ENCODE results near the gene RPS15A. TPM values are rescaled to one million over a fixed set of nuclear protein-coding genes. Genes with fewer than 3 reads are reported as not detected.
"Not testable (repeated sequence)": the region's sequence is repeated elsewhere in the genome, so short reads cannot be mapped to it uniquely, and the experiment has no call there.

RPS15A gene
- total and polyA plus RNA-seq, 2 experiments from 2014 or later = 660 to 1,721 TPM

DNA sequence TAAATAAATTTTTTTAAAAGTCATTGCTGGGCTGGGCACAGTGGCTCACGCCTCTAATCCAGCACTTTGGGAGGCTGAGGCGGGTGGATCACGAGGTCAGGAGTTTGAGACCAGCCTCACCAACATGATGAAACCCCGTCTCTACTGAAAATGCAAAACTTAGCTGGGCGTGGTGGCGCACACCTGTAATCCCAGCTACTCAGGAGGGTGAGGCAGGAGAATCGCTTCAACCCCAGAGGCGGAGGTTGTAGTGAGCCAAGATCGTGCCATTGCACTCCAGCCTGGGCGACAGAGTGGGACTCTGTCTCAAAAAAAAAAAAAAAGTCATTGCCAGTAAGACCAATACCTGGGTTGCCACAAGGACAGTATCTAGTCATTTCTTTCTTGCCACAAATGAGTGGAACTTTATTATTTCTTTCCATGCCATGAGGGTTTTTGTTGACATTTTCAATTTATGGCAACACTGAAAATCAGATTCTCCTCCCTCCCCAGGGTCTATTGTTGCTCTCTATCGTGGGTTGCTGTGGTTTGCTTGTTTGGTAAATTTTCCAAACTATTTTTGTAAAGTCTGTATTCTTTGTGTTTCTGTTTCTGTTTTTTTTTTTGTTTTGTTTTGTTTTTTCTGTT lies 19.7 kb downstream of the RPS15A start:
- H3K9me3 ChIP-seq (ENCODE audit: low read depth); H3K9me2 ChIP-seq (ENCODE audit: insufficient read depth); H3F3A ChIP-seq (ENCODE audit: insufficient read depth); H4K20me1 ChIP-seq (ENCODE audit: insufficient read depth); H3K4me1 ChIP-seq (ENCODE audit: insufficient read depth); H2AFZ ChIP-seq; H3K79me2 ChIP-seq (ENCODE audit: insufficient read depth); H3K9ac ChIP-seq; DNase-seq; H3K4me3 ChIP-seq; H3K36me3 ChIP-seq (ENCODE audit: low read depth); H3K27ac ChIP-seq; H3K27me3 ChIP-seq (replicated peaks; ENCODE audit: insufficient read depth); in situ Hi-C loops (cut with MboI); H3K4me2 ChIP-seq (ENCODE audit: unreplicated experiment): not testable (repeated sequence)
- 84 to 90% methylated on average over 11 of the region's 11 CpGs for WGBS, 2 experiments (ENCODE audit: low coverage in 1 of 2, low lambda C conversion rate in 2 of 2, missing lambda C conversion rate in 2 of 2)

DNA sequence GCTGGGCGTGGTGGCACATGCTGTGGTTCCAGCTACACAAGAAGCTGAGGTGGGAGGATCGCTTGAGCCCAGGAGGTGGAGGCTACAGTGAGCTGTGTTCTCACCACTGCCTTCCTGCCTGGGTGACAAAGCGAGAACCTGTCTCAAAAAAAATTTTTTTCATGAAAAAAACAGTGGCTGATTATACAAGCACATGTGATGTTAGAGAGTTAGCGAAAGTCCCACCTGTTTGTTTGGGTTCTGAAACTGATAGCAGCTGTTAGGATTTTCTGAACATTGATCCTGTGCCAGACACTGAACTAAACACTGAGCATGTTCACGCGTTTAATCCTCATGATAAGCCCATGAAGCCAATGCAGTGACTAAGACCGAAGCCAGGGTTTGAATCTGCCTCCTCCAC lies 22.9 kb downstream of the RPS15A start:
- H3K4me3 ChIP-seq; H3K27ac ChIP-seq; H3K9me3 ChIP-seq (ENCODE audit: low read depth); H3K79me2 ChIP-seq (ENCODE audit: insufficient read depth); H3K27me3 ChIP-seq (replicated peaks; ENCODE audit: insufficient read depth); H3K9ac ChIP-seq; H3F3A ChIP-seq (ENCODE audit: insufficient read depth); H3K4me1 ChIP-seq (ENCODE audit: insufficient read depth); H2AFZ ChIP-seq; H3K4me2 ChIP-seq (ENCODE audit: unreplicated experiment); in situ Hi-C loops (cut with MboI); DNase-seq; H4K20me1 ChIP-seq (ENCODE audit: insufficient read depth); H3K36me3 ChIP-seq (ENCODE audit: low read depth); H3K9me2 ChIP-seq (ENCODE audit: insufficient read depth): not testable (repeated sequence)
- WGBS, 2 experiments (ENCODE audit: low coverage in 1 of 2, low lambda C conversion rate in 2 of 2, missing lambda C conversion rate in 2 of 2) = 96 to 97% methylated on average over 6 to 7 of the region's 7 CpGs

DNA sequence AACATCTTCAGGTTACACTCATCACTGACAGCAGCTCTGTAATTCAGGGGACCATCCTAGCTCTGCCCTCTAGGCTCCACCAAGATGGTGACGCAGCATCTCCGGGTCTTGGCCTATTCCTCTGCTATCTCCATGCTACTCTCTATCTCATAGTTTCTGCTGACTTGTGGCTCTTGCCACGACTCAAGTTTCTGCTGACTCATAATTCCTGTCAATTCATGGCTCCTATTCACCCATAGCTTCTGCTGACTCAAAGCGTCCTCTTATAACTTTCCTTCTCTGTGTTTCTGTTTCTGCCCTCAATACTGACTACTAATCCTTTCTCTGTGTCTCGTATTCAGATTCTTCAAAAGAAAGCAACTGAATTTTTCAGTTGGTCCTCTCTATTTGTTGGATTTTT lies 27.4 kb downstream of the RPS15A start:
- 50 to 51% methylated on average over 3 of the region's 5 CpGs for WGBS, 2 experiments (ENCODE audit: low coverage in 1 of 2, low lambda C conversion rate in 2 of 2, missing lambda C conversion rate in 2 of 2)
- DNase-seq; H3K9me3 ChIP-seq (ENCODE audit: low read depth); H3K9me2 ChIP-seq (ENCODE audit: insufficient read depth); H3K79me2 ChIP-seq (ENCODE audit: insufficient read depth); H4K20me1 ChIP-seq (ENCODE audit: insufficient read depth); H3K4me2 ChIP-seq (ENCODE audit: unreplicated experiment); H3K9ac ChIP-seq; H3K36me3 ChIP-seq (ENCODE audit: low read depth); H3K27me3 ChIP-seq (replicated peaks; ENCODE audit: insufficient read depth); H3F3A ChIP-seq (ENCODE audit: insufficient read depth); H2AFZ ChIP-seq; H3K27ac ChIP-seq; H3K4me3 ChIP-seq; H3K4me1 ChIP-seq (ENCODE audit: insufficient read depth); in situ Hi-C loops (cut with MboI): not testable (repeated sequence)

DNA sequence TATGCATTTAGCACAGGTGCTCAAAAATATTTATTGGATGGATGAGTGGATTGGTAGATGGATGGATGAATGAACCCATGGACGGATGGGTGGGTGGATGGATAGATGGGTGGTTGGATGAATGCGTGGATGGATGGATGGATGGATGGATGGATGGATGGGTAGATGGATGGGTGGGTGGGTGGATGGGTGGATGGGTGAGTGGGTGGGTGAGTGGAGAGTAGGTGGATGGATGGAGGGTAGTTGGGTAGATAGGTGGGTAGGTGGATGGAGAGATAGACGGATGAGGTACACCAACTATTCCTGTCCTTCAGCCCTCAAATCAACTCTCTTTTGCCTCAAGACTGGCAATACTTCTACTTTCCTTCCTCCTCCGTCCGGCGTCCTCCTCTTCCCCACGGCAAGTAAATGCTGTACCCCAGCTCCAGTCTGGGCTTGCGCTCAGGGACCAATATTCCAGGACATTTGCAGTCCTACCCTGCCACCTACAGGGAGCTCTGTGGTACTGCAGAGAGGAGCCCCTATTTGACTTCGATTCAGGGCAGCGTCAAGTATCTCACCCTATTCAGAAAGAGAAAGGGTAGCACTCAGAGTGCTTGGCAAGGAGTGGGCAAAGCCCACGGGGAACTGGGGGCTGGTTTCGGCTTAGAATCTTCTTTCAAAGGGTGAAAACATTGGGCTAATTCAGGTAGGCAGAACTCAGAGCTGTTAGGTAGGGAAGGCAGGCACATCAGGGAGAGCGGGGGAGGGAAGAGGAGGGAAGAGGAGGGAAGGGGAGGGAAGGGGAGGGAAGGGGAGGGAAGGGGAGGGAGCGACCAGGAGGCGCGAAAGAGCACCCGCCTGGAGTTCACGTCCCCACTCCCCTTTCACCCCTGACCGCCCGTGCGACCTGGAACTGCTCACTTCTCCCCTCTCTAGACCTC lies 30.3 kb downstream of the RPS15A start:
- H4K20me1 ChIP-seq (ENCODE audit: insufficient read depth); H3K27ac ChIP-seq; H3K9me2 ChIP-seq (ENCODE audit: insufficient read depth); H3K4me3 ChIP-seq; H3K9ac ChIP-seq; H3K4me2 ChIP-seq (ENCODE audit: unreplicated experiment); H3K27me3 ChIP-seq (replicated peaks; ENCODE audit: insufficient read depth); H2AFZ ChIP-seq; H3K4me1 ChIP-seq (ENCODE audit: insufficient read depth); H3K79me2 ChIP-seq (ENCODE audit: insufficient read depth); H3K36me3 ChIP-seq (ENCODE audit: low read depth); H3K9me3 ChIP-seq (ENCODE audit: low read depth); H3F3A ChIP-seq (ENCODE audit: insufficient read depth); in situ Hi-C loops (cut with MboI): not testable (repeated sequence)
- WGBS, 2 experiments (ENCODE audit: low coverage in 1 of 2, low lambda C conversion rate in 2 of 2, missing lambda C conversion rate in 2 of 2) = 9 to 19% methylated on average over 9 to 21 of the region's 21 CpGs
- DNase-seq = peak; percentile 40

DNA sequence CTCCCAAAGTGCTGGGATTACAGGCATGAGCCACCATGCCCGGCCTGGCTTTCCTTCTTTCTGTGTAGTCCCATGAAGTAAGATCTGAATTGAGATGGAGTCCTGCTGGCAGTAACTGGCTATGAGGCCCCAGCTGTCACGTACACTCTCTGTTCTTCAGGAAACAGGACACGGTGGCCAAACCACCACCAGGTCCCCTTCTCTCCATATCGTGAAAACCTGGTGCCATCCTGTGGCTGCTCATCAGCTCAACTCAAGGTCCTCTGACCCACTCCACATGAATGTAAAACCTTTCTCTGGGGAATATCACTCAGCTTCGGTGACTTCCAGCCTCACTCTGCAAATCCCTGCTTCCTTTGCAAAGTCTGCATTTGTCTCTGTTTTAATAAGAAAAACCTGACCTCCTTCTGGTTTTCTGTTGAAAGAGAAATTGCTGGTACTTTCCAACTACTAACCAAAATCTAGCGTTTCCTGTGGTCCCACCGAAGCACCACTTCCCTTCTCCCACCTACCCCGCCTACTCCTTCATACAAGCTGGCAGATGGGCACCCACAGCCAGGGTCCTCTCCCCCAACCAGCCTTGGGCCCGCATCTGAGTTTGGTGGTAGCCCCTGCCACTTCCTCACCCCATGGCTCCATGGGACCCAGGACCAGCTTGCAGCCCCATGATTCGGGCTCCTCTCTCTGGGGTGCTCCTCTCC lies 32.0 kb downstream of the RPS15A start:
- H4K20me1 ChIP-seq (ENCODE audit: insufficient read depth); H3K9me2 ChIP-seq (ENCODE audit: insufficient read depth); H3K27ac ChIP-seq; DNase-seq; H3K4me1 ChIP-seq (ENCODE audit: insufficient read depth); H3K9ac ChIP-seq; H3K4me3 ChIP-seq; H3K4me2 ChIP-seq (ENCODE audit: unreplicated experiment); H3F3A ChIP-seq (ENCODE audit: insufficient read depth); H3K9me3 ChIP-seq (ENCODE audit: low read depth); H3K27me3 ChIP-seq (replicated peaks; ENCODE audit: insufficient read depth); H2AFZ ChIP-seq; H3K79me2 ChIP-seq (ENCODE audit: insufficient read depth); H3K36me3 ChIP-seq (ENCODE audit: low read depth); in situ Hi-C loops (cut with MboI): not testable (repeated sequence)
- 53 to 60% methylated on average over 4 to 5 of the region's 10 CpGs for WGBS, 2 experiments (ENCODE audit: low coverage in 1 of 2, low lambda C conversion rate in 2 of 2, missing lambda C conversion rate in 2 of 2)

DNA sequence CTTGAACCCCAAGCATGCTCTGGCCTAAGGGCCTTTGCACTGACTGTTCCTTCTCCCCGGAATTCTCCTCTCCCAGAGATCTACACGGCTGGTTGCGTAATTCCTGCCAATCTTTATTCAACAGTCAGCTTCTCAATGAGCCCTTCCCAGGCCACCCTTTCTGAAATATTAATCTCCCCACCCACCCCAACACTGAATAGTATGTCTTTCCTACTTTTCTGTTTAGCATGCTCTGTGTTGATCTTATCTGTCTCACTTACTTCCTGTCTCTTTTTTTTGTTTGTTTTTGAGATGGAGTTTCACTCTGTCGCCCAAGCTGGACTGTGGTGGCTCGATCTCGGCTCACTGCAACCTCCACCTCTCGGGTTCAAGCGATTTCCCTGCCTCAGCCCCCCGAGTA lies 33.5 kb downstream of the RPS15A start:
- in situ Hi-C loops (cut with MboI); H3K4me1 ChIP-seq (ENCODE audit: insufficient read depth); H4K20me1 ChIP-seq (ENCODE audit: insufficient read depth); H3K9me3 ChIP-seq (ENCODE audit: low read depth); H3K4me2 ChIP-seq (ENCODE audit: unreplicated experiment); DNase-seq; H3K79me2 ChIP-seq (ENCODE audit: insufficient read depth); H2AFZ ChIP-seq; H3K9me2 ChIP-seq (ENCODE audit: insufficient read depth); H3K4me3 ChIP-seq; H3K27ac ChIP-seq; H3K27me3 ChIP-seq (replicated peaks; ENCODE audit: insufficient read depth); H3K36me3 ChIP-seq (ENCODE audit: low read depth); H3F3A ChIP-seq (ENCODE audit: insufficient read depth); H3K9ac ChIP-seq: not testable (repeated sequence)
- WGBS, 2 experiments (ENCODE audit: low coverage in 1 of 2, low lambda C conversion rate in 2 of 2, missing lambda C conversion rate in 2 of 2) = 83 to 84% methylated on average over 9 of the region's 9 CpGs

DNA sequence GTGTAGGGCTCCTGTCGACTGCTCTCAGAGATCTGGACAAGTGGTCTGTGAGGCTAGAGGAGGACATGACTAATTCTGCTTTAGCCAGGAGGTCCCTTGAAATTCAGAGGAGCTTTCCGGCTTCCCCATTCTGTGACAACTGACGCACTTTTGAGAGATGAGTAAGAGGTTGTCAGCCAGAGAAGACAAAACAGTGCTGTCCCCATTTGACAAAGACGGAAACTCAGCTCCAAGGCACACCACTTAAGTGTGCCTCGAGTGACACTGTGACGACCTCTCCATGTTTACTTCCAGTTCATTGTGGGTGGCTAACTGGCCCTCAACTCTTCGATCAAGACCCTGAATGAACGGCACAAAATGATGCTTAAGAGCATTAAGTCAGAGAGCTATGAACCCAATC lies 47.3 kb downstream of the RPS15A start:
- 57 to 60% methylated on average over 1 to 4 of the region's 8 CpGs for WGBS, 2 experiments (ENCODE audit: low coverage in 1 of 2, low lambda C conversion rate in 2 of 2, missing lambda C conversion rate in 2 of 2)
- H3K9me3 ChIP-seq (ENCODE audit: low read depth) = not testable (repeated sequence)

More for the DNA sequence above, 47.3 kb downstream of the RPS15A start:
- H3F3A ChIP-seq (ENCODE audit: insufficient read depth); H3K4me3 ChIP-seq; H3K4me2 ChIP-seq (ENCODE audit: unreplicated experiment); H4K20me1 ChIP-seq (ENCODE audit: insufficient read depth); H3K79me2 ChIP-seq (ENCODE audit: insufficient read depth); H3K9ac ChIP-seq; H3K27me3 ChIP-seq (replicated peaks; ENCODE audit: insufficient read depth); H3K4me1 ChIP-seq (ENCODE audit: insufficient read depth); H3K36me3 ChIP-seq (ENCODE audit: low read depth); DNase-seq; H3K9me2 ChIP-seq (ENCODE audit: insufficient read depth); H3K27ac ChIP-seq; in situ Hi-C loops (cut with MboI); H2AFZ ChIP-seq: not testable (repeated sequence)
